Measurements from ENCODE around the gene SUPT3H.
A peak's percentile ranks its signal among the peaks of the same experiment; 100 is the strongest.

DNA sequence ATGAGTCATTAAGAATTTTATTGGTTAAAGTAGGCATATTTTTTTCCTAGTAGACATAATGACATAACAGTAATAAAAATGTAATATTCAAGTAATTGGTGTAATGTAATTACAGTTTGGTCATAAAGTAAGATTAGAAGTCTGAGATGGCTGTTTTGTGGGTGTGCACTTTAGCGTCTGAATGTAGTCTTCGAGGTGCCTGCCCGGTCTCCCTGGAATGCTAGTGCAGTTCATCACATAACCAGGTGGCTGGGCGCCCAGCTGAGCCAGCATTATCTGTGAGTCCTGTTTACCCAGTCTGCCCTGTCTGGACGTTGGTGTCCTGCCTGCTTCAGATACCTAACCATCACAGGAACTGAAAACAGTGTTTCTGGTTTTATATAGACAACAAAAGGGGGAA is 571.1 kb downstream of the SUPT3H start:
- peak in 3 of 4 donors; percentile 14 to 20 (median 19) for TF ChIP-seq CTCF (IDR thresholded peaks at IDR 0.05)
- no peak for TF ChIP-seq POLR2A (IDR thresholded peaks at IDR 0.05)

Data from right lobe of liver (tissue), 4 donors.